Breast epithelium (tissue), 4 donors: ENCODE results near the gene CASKIN1. TPM values are rescaled to one million over a fixed set of nuclear protein-coding genes. Genes with fewer than 3 reads are reported as not detected.
A peak's percentile ranks its signal among the peaks of the same experiment; 100 is the strongest.

Experiments used
- DNase-seq, 2 donors: peaks; one replicate each; pipeline ENCODE4 v3.0.0-alpha.2; 2019; ENCODE audit warnings: low spot score in 2 of 2
- H3K27ac ChIP-seq, 2 donors: fragments of 200-600 bp; sonication (generic) in 1 of 2; one replicate each; pipeline ENCODE4 v1.5.1; 2016 to 2019; ENCODE audit warnings: mild to moderate bottlenecking in 1 of 2
- H3K27me3 ChIP-seq, 2 donors: fragments of 200-600 bp; sonication (generic) in 1 of 2; one replicate each; pipeline versions ENCODE4 v1.5.1 to v1.6.0; 2017 to 2019; ENCODE audit warnings: control low read depth in 1 of 2, mild to moderate bottlenecking in 1 of 2
- H3K36me3 ChIP-seq: fragments of 200-600 bp; one replicate; pipeline ENCODE4 v1.5.1; 2019
- H3K4me1 ChIP-seq, 2 donors: fragments of 200-600 bp; sonication (generic); one replicate each; pipeline ENCODE4 v1.5.1; 2016 to 2019; ENCODE audit warnings: control low read depth in 1 of 2
- H3K4me3 ChIP-seq, 3 donors: fragments of 200-600 bp; sonication (generic); 1 replicate in 2 of 3; 2 replicates in 1 of 3; pipeline ENCODE4 v1.5.1; 2016 to 2019; ENCODE audit warnings: mild to moderate bottlenecking in 3 of 3, moderate library complexity in 2 of 3
- H3K9me3 ChIP-seq, 2 donors: fragments of 200-600 bp; sonication (generic) in 1 of 2; one replicate each; pipeline ENCODE4 v1.5.1; 2016 to 2019; ENCODE audit warnings: control low read depth in 1 of 2
- CTCF ChIP-seq, 3 donors: fragments of 450-650 bp; IDR thresholded peaks; one replicate each; pipeline ENCODE4 v1.5.1; 2016 to 2017; ENCODE audit warnings: antibody characterized with exemption in 3 of 3, mild to moderate bottlenecking in 3 of 3, moderate library complexity in 3 of 3
- POLR2A ChIP-seq: fragments of 450-650 bp; IDR thresholded peaks from one replicate; pipeline ENCODE4 v1.6.1; 2016; ENCODE audit warnings: antibody characterized with exemption, mild to moderate bottlenecking, moderate library complexity
- POLR2AphosphoS5 ChIP-seq, 3 donors: sonication (generic); formaldehyde crosslinking; IDR thresholded peaks; one replicate each; pipeline ENCODE4 v1.6.1; 2017; ENCODE audit warnings: antibody characterized with exemption in 3 of 3
- intact Hi-C: fragments of 100-400 bp; cut with DNase I; formaldehyde crosslinking; loops from one replicate; pipeline ENCODE4 v1.15.1; 2023; ENCODE audit warnings: low total_unique reads
- total RNA-seq, 3 donors: library from RNA; depleted of rRNA; stranded (reverse); fragments of >200 nt; gene quantifications; one replicate each; pipeline ENCODE4 v1.1.0, GENCODE V29; 2016

CASKIN1 gene
- total RNA-seq, 3 donors from 2014 or later = 0.33 to 0.44 TPM; not detected in 1

- intact Hi-C loops = no loop called here
- Histone ChIP-seq H3K27me3 (no peaks in the 10 kb centered on the region), H3K4me1 (peaks cover 6 to 14% of the 10 kb centered on the region in 2 donors), H3K36me3 (peaks cover 7% of the 10 kb centered on the region), H3K27ac (no peak overlapping the region), H3K9me3 (no peaks in the 10 kb centered on the region), H3K4me3 (peak overlapping the region in 1 of 3 donors; percentile 34)
- TF ChIP-seq CTCF (IDR thresholded peaks at IDR 0.05) = no peak
- no peak for TF ChIP-seq POLR2AphosphoS5 (IDR thresholded peaks at IDR 0.05)
- no peak for TF ChIP-seq POLR2A
- no peak for DNase-seq
Observed at GRCh38 chr16:2237493-2238149, 41.2 kb upstream of the CASKIN1 start.

GRCh38 chr16:2237102-2237482, 40.7 kb upstream of the CASKIN1 start:
- H3K9me3 ChIP-seq = no peaks in the 10 kb centered on the region
- no peak overlapping the region for H3K27ac ChIP-seq
- DNase-seq = no peak
- H3K4me1 ChIP-seq = peaks cover 6 to 14% of the 10 kb centered on the region in 2 donors
- no peaks in the 10 kb centered on the region for H3K27me3 ChIP-seq
- TF ChIP-seq POLR2AphosphoS5 (IDR thresholded peaks at IDR 0.05) (no peak), POLR2A (no peak), CTCF (IDR thresholded peaks at IDR 0.05) (no peak)
- peak overlapping the region; percentile 20 to 59 (median 34) for H3K4me3 ChIP-seq
- H3K36me3 ChIP-seq = peaks cover 12% of the 10 kb centered on the region
- intact Hi-C loops = no loop called here

DNA sequence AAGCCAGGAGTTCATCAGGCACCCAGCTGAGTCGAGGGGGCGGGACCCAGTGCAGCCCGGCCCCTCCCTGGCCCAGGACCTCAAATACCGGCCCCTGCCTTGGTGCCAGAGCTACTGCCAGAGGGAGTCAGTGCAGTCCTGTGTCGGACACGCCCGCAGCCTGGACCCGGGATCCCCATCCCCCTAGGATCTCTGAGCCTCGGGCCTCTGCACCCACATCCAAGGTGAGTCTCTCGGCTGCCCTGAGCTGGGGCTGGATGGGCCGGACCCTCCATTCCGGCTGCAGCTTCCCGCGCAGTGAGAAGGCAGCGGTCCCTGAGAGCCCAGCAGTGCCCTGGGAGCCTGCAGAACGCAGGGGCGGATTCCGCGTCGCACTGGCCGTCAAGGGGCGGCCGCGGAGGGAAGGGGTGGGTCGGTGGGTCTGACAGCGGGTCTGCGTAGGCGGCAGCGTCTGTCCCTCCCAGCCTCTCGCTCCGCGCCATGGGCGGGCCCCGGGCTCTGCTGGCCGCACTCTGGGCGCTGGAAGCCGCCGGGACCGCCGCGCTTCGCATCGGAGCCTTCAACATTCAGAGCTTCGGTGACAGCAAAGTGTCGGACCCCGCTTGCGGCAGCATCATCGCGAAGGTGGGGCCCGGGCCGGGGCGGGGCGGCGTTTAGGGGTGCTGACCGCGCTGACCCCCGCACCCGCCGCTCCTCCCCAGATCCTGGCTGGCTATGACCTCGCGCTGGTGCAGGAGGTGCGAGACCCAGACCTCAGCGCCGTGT, 40.1 kb upstream of the CASKIN1 start, which contains the start of gene DNASE1L2:
DNASE1L2 (plus strand) TSS at position 108 of the 765 bp plus-strand sequence; CDS start at position 481, 373 bp downstream.
- intact Hi-C loops = no loop called here
- peak within 1 kb of the TSS; percentile 20 to 59 (median 34) for H3K4me3 ChIP-seq
- H3K4me1 ChIP-seq = peaks cover 6 to 14% of the 10 kb centered on the region in 2 donors
- no peaks in the 10 kb centered on the region for H3K27me3 ChIP-seq
- no peak within 1 kb of the TSS for H3K27ac ChIP-seq
- H3K9me3 ChIP-seq = no peaks in the 10 kb centered on the region
- H3K36me3 ChIP-seq = peaks cover 18% of the 10 kb centered on the region
- DNase-seq = no peak
- TF ChIP-seq CTCF (IDR thresholded peaks at IDR 0.05) (no peak), POLR2AphosphoS5 (IDR thresholded peaks at IDR 0.05) (no peak), POLR2A (no peak)

DNA sequence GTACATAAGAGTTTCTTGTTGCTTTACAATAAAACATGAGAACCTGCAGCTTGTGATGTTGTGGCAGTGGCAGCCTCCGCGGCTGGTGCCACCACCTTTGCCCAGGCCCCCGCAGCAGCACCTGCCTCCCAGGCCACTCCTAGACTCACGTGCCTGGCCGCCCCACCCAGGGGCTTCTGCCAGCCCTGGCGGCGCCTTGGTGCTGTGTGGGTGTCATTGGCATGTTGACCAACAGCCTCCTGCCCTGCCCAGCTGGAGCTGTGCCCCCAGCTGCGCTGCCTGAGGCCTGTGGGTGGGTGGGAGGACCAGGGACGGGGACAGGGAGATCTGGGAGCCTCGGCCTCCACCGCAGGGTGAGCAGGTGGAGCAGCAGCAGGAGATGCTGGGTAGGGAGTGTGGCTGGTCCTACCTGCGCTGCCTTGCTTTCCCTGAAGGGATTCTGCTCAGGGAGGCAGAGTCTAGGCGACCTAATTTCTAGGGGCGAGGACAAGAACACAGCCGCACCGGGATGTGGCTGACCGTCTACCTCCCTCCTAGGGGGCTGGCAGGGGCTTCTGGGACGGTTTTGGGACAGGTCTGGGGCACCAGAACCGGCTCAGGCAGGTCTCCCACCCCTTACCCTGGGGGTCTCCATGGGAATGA, 39.4 kb upstream of the CASKIN1 start:
- intact Hi-C loops = no loop called here
- Histone ChIP-seq H3K4me3 (peak overlapping the region in 1 of 3 donors; percentile 59), H3K9me3 (no peaks in the 10 kb centered on the region), H3K36me3 (peaks cover 24% of the 10 kb centered on the region), H3K4me1 (peaks cover 6 to 14% of the 10 kb centered on the region in 2 donors), H3K27me3 (no peaks in the 10 kb centered on the region), H3K27ac (no peak overlapping the region)
- DNase-seq = no peak
- TF ChIP-seq POLR2AphosphoS5 (IDR thresholded peaks at IDR 0.05) (no peak), POLR2A (no peak), CTCF (IDR thresholded peaks at IDR 0.05) (no peak)
